ENCODE measurements around the gene P4HA3. TPM values are rescaled to one million over a fixed set of nuclear protein-coding genes. Genes with fewer than 3 reads are reported as not detected.

P4HA3 gene
- total RNA-seq (2022) = 0.15 and 0.93 TPM in 2 replicates
- percentile 17 among the genes with signal in this experiment for Bru-seq, nascent RNA
- BruChase-seq, experiment 1, labeled RNA remaining after a 6-hour chase = percentile 10 among the genes with signal in this experiment
- BruChase-seq, experiment 2, labeled RNA remaining after a 2-hour chase = percentile 14 among the genes with signal in this experiment
- long read RNA-seq, partial matches to known transcripts = 1 of 13 reads
- long read RNA-seq, other reads (novel, unspliced or antisense) = 10 of 13 reads

GRCh38 chr11:74311352-74311926 lies at the start of gene P4HA3:
Gene P4HA3 (minus strand): TSS chr11:74311640. CDS start chr11:74311611, 29 bp downstream.
- Mint-ChIP-seq H3K36me3 (ENCODE audit: insufficient read depth, unreplicated experiment) (no peaks in the 10 kb centered on the region), H3K4me1 (ENCODE audit: insufficient read depth, unreplicated experiment) (peaks cover 6% of the 10 kb centered on the region), H3K27ac (ENCODE audit: low read depth, unreplicated experiment) (peak within 1 kb of the TSS; percentile 41), H3K4me3 (ENCODE audit: unreplicated experiment) (peak within 1 kb of the TSS; percentile 66), H3K27me3 (ENCODE audit: insufficient read depth, unreplicated experiment) (no peaks in the 10 kb centered on the region), H3K9me3 (ENCODE audit: unreplicated experiment) (peaks cover 8% of the 10 kb centered on the region)
- CTCF ChIA-PET = interaction anchor here (1.1 kb wide), 1 partner anchor 10 kb away, joined by 3 read pairs; no protein-coding TSS in a partner anchor
- no peak for TF ChIP-seq CTCF (IDR thresholded peaks at IDR 0.05; ENCODE audit: unreplicated experiment)
- BruUV-seq (replicated peaks) = no TSS peak
- intact Hi-C loops (cut with micrococcal nuclease) = no loop called here
- no peak for DNase-seq (ENCODE audit: unreplicated experiment)
- POLR2A ChIA-PET = no interaction called here

GRCh38 chr11:74357449-74357848 lies 46.0 kb upstream of the P4HA3 start:
- DNase-seq (ENCODE audit: unreplicated experiment) = no peak
- POLR2A ChIA-PET = no interaction called here
- Mint-ChIP-seq H3K4me3 (ENCODE audit: unreplicated experiment) (no peak overlapping the region), H3K27me3 (ENCODE audit: insufficient read depth, unreplicated experiment) (no peaks in the 10 kb centered on the region), H3K27ac (ENCODE audit: low read depth, unreplicated experiment) (no peak overlapping the region), H3K4me1 (ENCODE audit: insufficient read depth, unreplicated experiment) (no peaks in the 10 kb centered on the region), H3K36me3 (ENCODE audit: insufficient read depth, unreplicated experiment) (no peaks in the 10 kb centered on the region), H3K9me3 (ENCODE audit: unreplicated experiment) (peaks cover 13% of the 10 kb centered on the region)
- CTCF ChIA-PET = interaction anchor here (2.0 kb wide), 1 partner anchor 36 kb away, joined by 4 read pairs; no protein-coding TSS in a partner anchor
- BruUV-seq (replicated peaks) = no TSS peak
- no peak for TF ChIP-seq CTCF (IDR thresholded peaks at IDR 0.05; ENCODE audit: unreplicated experiment)
- intact Hi-C loops (cut with micrococcal nuclease) = no loop called here

- no peak for TF ChIP-seq CTCF (IDR thresholded peaks at IDR 0.05; ENCODE audit: unreplicated experiment)
- Mint-ChIP-seq H3K27ac (ENCODE audit: low read depth, unreplicated experiment) (no peak overlapping the region), H3K4me1 (ENCODE audit: insufficient read depth, unreplicated experiment) (no peaks in the 10 kb centered on the region), H3K27me3 (ENCODE audit: insufficient read depth, unreplicated experiment) (no peaks in the 10 kb centered on the region), H3K4me3 (ENCODE audit: unreplicated experiment) (no peak overlapping the region), H3K36me3 (ENCODE audit: insufficient read depth, unreplicated experiment) (peaks cover under 1% of the 10 kb centered on the region), H3K9me3 (ENCODE audit: unreplicated experiment) (peaks cover 6% of the 10 kb centered on the region)
- intact Hi-C loops (cut with micrococcal nuclease) = no loop called here
- POLR2A ChIA-PET = no interaction called here
- CTCF ChIA-PET = interaction anchor here (1.1 kb wide), 1 partner anchor 34 kb away, joined by 3 read pairs; no protein-coding TSS in a partner anchor
- no peak for DNase-seq (ENCODE audit: unreplicated experiment)
- BruUV-seq (replicated peaks) = no TSS peak
Measured at GRCh38 chr11:74355626-74356025, 44.2 kb upstream of the P4HA3 start.

GRCh38 chr11:74354036-74354435 lies 42.6 kb upstream of the P4HA3 start:
- no peaks in the 10 kb centered on the region for H3K27me3 Mint-ChIP-seq (ENCODE audit: insufficient read depth, unreplicated experiment)
- BruUV-seq (replicated peaks) = no TSS peak
- H3K4me1 Mint-ChIP-seq (ENCODE audit: insufficient read depth, unreplicated experiment) = no peaks in the 10 kb centered on the region
- ChIA-PET CTCF (interaction anchor here (0.6 kb wide), 1 partner anchor 51 kb away, joined by 3 read pairs; no protein-coding TSS in a partner anchor), POLR2A (no interaction called here)
- DNase-seq (ENCODE audit: unreplicated experiment) = no peak
- H3K4me3 Mint-ChIP-seq (ENCODE audit: unreplicated experiment) = no peak overlapping the region
- TF ChIP-seq CTCF (IDR thresholded peaks at IDR 0.05; ENCODE audit: unreplicated experiment) = no peak
- intact Hi-C loops (cut with micrococcal nuclease) = no loop called here
- peaks cover 6% of the 10 kb centered on the region for H3K9me3 Mint-ChIP-seq (ENCODE audit: unreplicated experiment)
- no peak overlapping the region for H3K27ac Mint-ChIP-seq (ENCODE audit: low read depth, unreplicated experiment)
- peaks cover 4% of the 10 kb centered on the region for H3K36me3 Mint-ChIP-seq (ENCODE audit: insufficient read depth, unreplicated experiment)
